ENCODE results near the gene SUN3.

The SUN3 gene

DNA sequence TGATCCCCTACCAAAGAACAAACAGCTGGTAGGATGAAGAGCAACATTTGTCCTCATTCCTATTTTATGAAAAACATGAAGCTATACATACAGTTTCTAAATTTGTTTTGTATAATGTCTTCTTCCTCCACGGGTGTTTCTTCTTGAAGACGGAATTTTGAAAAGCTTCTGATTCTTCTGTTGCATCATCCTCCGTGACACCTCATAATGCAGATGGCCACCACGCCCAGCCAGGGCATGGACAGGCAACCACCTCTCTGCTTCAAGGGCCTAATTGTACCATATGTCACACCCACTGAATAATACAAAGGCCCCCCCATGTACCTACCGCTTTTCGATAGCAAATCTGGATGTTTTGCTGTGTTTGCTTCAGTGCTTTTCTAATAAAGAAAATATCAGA, at the start of gene SUN3:
SUN3 (minus strand) TSS at position 170 of the 400 bp plus-strand sequence; CDS start at position 1, 169 bp downstream.
- no peak within 1 kb of the TSS for H3K27ac ChIP-seq (ENCODE audit: low read length)
- no CpG with 5 or more reads among the region's 6 CpGs for WGBS (ENCODE audit: insufficient coverage, insufficient read length)
- no peak within 1 kb of the TSS for H3K4me3 ChIP-seq (ENCODE audit: low read length)
- H3K27me3 ChIP-seq (ENCODE audit: control insufficient read depth, insufficient read depth, low read length): no peaks in the 10 kb centered on the region
- no peaks in the 10 kb centered on the region for H3K9me3 ChIP-seq (ENCODE audit: control insufficient read depth, insufficient read depth, low read length)
- H3K4me1 ChIP-seq (ENCODE audit: control insufficient read depth, insufficient read depth, low read length): no peaks in the 10 kb centered on the region
- no peak for DNase-seq (ENCODE audit: low read depth, low spot score)
- H3K36me3 ChIP-seq (ENCODE audit: control insufficient read depth, insufficient read depth, low read length): no peaks in the 10 kb centered on the region

- DNase-seq (ENCODE audit: low read depth, low spot score): no peak
- Histone ChIP-seq H3K4me3 (ENCODE audit: low read length) (no peak overlapping the region), H3K27me3 (ENCODE audit: control insufficient read depth, insufficient read depth, low read length) (no peaks in the 10 kb centered on the region), H3K9me3 (ENCODE audit: control insufficient read depth, insufficient read depth, low read length) (no peaks in the 10 kb centered on the region), H3K36me3 (ENCODE audit: control insufficient read depth, insufficient read depth, low read length) (no peaks in the 10 kb centered on the region), H3K4me1 (ENCODE audit: control insufficient read depth, insufficient read depth, low read length) (0 out of 2 replicates have a peak, but pooled peaks cover under 1% of the 10 kb centered on the region), H3K27ac (ENCODE audit: low read length) (no peak overlapping the region)
- WGBS (ENCODE audit: insufficient coverage, insufficient read length): no CpG with 5 or more reads among the region's 2 CpGs
Measured at GRCh38 chr7:48078470-48078869, 49.6 kb upstream of the SUN3 start.

DNA sequence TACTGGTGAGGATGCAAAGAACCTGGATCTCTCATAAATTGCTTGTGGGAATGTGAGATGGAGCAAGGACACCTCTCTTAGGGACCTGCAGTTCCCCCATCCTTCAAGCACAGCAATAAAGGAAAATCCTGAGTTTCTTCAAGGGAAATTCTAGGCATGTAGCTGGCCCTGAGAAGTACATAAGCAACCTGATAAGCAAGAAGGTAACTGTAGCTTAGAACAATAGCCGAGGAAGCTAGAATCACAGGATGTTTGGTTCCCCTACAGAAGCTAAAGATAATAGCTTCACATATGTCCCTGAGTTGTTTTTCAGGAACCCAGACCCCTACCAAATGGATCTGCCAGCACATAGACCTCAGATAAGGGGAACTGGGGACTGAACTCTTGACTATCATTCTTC, 48.5 kb upstream of the SUN3 start:
- H3K36me3 ChIP-seq (ENCODE audit: control insufficient read depth, insufficient read depth, low read length): no peaks in the 10 kb centered on the region
- no peaks in the 10 kb centered on the region for H3K27me3 ChIP-seq (ENCODE audit: control insufficient read depth, insufficient read depth, low read length)
- no peak overlapping the region for H3K4me3 ChIP-seq (ENCODE audit: low read length)
- no peak overlapping the region for H3K27ac ChIP-seq (ENCODE audit: low read length)
- H3K9me3 ChIP-seq (ENCODE audit: control insufficient read depth, insufficient read depth, low read length): no peaks in the 10 kb centered on the region
- DNase-seq (ENCODE audit: low read depth, low spot score): no peak
- WGBS (ENCODE audit: insufficient coverage, insufficient read length): no CpG with 5 or more reads among the region's 1 CpG
- H3K4me1 ChIP-seq (ENCODE audit: control insufficient read depth, insufficient read depth, low read length): no peaks in the 10 kb centered on the region

- Histone ChIP-seq H3K9me3 (ENCODE audit: control insufficient read depth, insufficient read depth, low read length) (no peaks in the 10 kb centered on the region), H3K27ac (ENCODE audit: low read length) (no peak overlapping the region), H3K27me3 (ENCODE audit: control insufficient read depth, insufficient read depth, low read length) (no peaks in the 10 kb centered on the region), H3K4me1 (ENCODE audit: control insufficient read depth, insufficient read depth, low read length) (no peaks in the 10 kb centered on the region), H3K4me3 (ENCODE audit: low read length) (no peak overlapping the region), H3K36me3 (ENCODE audit: control insufficient read depth, insufficient read depth, low read length) (no peaks in the 10 kb centered on the region)
- no peak for DNase-seq (ENCODE audit: low read depth, low spot score)
Measured at GRCh38 chr7:48074204-48074654, 45.3 kb upstream of the SUN3 start.

GRCh38 chr7:48067475-48067874, 38.6 kb upstream of the SUN3 start:
- Histone ChIP-seq H3K4me1 (ENCODE audit: control insufficient read depth, insufficient read depth, low read length) (no peaks in the 10 kb centered on the region), H3K27me3 (ENCODE audit: control insufficient read depth, insufficient read depth, low read length) (no peaks in the 10 kb centered on the region), H3K4me3 (ENCODE audit: low read length) (no peak overlapping the region), H3K36me3 (ENCODE audit: control insufficient read depth, insufficient read depth, low read length) (no peaks in the 10 kb centered on the region), H3K9me3 (ENCODE audit: control insufficient read depth, insufficient read depth, low read length) (no peaks in the 10 kb centered on the region), H3K27ac (ENCODE audit: low read length) (no peak overlapping the region)
- no CpG with 5 or more reads among the region's 2 CpGs for WGBS (ENCODE audit: insufficient coverage, insufficient read length)
- no peak for DNase-seq (ENCODE audit: low read depth, low spot score)

- no peaks in the 10 kb centered on the region for H3K9me3 ChIP-seq (ENCODE audit: control insufficient read depth, insufficient read depth, low read length)
- no peaks in the 10 kb centered on the region for H3K4me1 ChIP-seq (ENCODE audit: control insufficient read depth, insufficient read depth, low read length)
- H3K36me3 ChIP-seq (ENCODE audit: control insufficient read depth, insufficient read depth, low read length): no peaks in the 10 kb centered on the region
- H3K27ac ChIP-seq (ENCODE audit: low read length): no peak overlapping the region
- DNase-seq (ENCODE audit: low read depth, low spot score): no peak
- H3K4me3 ChIP-seq (ENCODE audit: low read length): no peak overlapping the region
- H3K27me3 ChIP-seq (ENCODE audit: control insufficient read depth, insufficient read depth, low read length): no peaks in the 10 kb centered on the region
- WGBS (ENCODE audit: insufficient coverage, insufficient read length): 100% methylated on average over 1 of the region's 1 CpG
Measured at GRCh38 chr7:48063985-48064384, 35.1 kb upstream of the SUN3 start.

- DNase-seq (ENCODE audit: low read depth, low spot score): no peak
- Histone ChIP-seq H3K4me3 (ENCODE audit: low read length) (no peak overlapping the region), H3K4me1 (ENCODE audit: control insufficient read depth, insufficient read depth, low read length) (no peaks in the 10 kb centered on the region), H3K36me3 (ENCODE audit: control insufficient read depth, insufficient read depth, low read length) (no peaks in the 10 kb centered on the region), H3K27ac (ENCODE audit: low read length) (no peak overlapping the region), H3K27me3 (ENCODE audit: control insufficient read depth, insufficient read depth, low read length) (no peaks in the 10 kb centered on the region), H3K9me3 (ENCODE audit: control insufficient read depth, insufficient read depth, low read length) (no peaks in the 10 kb centered on the region)
- no CpG with 5 or more reads among the region's 5 CpGs for WGBS (ENCODE audit: insufficient coverage, insufficient read length)
Measured at GRCh38 chr7:48059706-48060105, 30.8 kb upstream of the SUN3 start.

DNA sequence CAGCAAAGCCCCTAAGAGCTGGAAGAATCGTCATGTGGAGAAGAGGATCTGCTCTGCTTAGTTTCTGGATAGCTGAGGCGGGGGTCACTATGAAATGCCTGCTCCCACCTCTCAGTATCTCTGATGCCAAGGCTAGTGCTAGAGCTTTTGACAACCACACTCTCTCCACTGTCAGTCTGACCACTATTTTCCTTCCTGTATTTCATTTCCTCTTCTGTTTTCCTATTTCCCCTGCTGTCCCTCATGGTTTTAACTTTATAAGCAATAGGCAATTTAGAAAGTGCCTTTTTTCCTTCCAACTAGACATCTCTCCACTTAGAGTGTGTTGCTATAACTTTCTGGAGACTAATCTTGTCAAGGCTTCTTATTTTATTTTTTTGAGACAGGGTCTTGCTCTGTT, 30.1 kb upstream of the SUN3 start:
- no peak for DNase-seq (ENCODE audit: low read depth, low spot score)
- no peaks in the 10 kb centered on the region for H3K27me3 ChIP-seq (ENCODE audit: control insufficient read depth, insufficient read depth, low read length)
- H3K36me3 ChIP-seq (ENCODE audit: control insufficient read depth, insufficient read depth, low read length): no peaks in the 10 kb centered on the region
- H3K9me3 ChIP-seq (ENCODE audit: control insufficient read depth, insufficient read depth, low read length): no peaks in the 10 kb centered on the region
- H3K27ac ChIP-seq (ENCODE audit: low read length): no peak overlapping the region
- no peaks in the 10 kb centered on the region for H3K4me1 ChIP-seq (ENCODE audit: control insufficient read depth, insufficient read depth, low read length)
- no CpG with 5 or more reads among the region's 2 CpGs for WGBS (ENCODE audit: insufficient coverage, insufficient read length)
- no peak overlapping the region for H3K4me3 ChIP-seq (ENCODE audit: low read length)

DNA sequence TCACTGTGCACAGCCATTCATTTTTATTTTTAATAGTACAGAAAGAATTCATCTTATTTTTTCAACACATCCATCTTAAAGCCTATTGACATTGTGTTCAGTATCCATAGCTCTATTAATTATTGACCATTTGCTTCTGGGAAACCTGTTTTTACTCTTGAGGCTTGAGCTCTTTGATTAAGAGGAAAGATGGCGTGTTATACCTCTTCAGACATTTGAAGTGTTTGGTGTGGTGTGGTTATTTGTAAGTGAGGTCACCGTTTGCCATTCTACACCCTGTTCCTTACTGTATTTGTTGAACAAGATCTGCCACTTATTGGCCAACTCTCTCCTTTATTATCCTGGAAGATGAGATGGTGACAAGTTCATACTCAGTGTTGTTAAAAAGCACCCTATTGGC, 24.8 kb upstream of the SUN3 start:
- Histone ChIP-seq H3K27ac (ENCODE audit: low read length) (no peak overlapping the region), H3K27me3 (ENCODE audit: control insufficient read depth, insufficient read depth, low read length) (no peaks in the 10 kb centered on the region), H3K4me1 (ENCODE audit: control insufficient read depth, insufficient read depth, low read length) (no peaks in the 10 kb centered on the region), H3K36me3 (ENCODE audit: control insufficient read depth, insufficient read depth, low read length) (no peaks in the 10 kb centered on the region), H3K4me3 (ENCODE audit: low read length) (no peak overlapping the region), H3K9me3 (ENCODE audit: control insufficient read depth, insufficient read depth, low read length) (no peaks in the 10 kb centered on the region)
- DNase-seq (ENCODE audit: low read depth, low spot score): no peak
- no CpG with 5 or more reads among the region's 2 CpGs for WGBS (ENCODE audit: insufficient coverage, insufficient read length)

DNA sequence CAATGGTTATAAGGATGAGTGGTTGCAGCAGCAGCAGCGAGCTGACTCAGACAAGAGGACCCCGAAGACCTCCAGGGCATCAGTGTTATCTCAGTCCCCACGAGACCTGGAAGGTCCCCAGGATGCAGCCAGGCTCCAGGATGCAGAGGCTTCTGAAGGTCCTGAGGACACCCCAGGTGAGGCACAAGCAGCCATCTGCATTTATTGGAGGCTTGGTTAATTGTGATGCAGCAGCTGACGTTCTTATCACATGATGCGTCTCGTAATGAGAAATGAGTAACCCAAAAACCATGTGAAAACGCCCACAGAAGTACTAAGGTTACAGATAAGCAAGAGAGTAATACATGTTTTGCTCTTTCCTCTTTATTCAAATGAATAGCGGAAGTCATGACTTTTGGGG, 23.8 kb upstream of the SUN3 start:
- no peak overlapping the region for H3K27ac ChIP-seq (ENCODE audit: low read length)
- no peaks in the 10 kb centered on the region for H3K9me3 ChIP-seq (ENCODE audit: control insufficient read depth, insufficient read depth, low read length)
- no peaks in the 10 kb centered on the region for H3K36me3 ChIP-seq (ENCODE audit: control insufficient read depth, insufficient read depth, low read length)
- DNase-seq (ENCODE audit: low read depth, low spot score): no peak
- H3K4me1 ChIP-seq (ENCODE audit: control insufficient read depth, insufficient read depth, low read length): no peaks in the 10 kb centered on the region
- no peak overlapping the region for H3K4me3 ChIP-seq (ENCODE audit: low read length)
- no CpG with 5 or more reads among the region's 8 CpGs for WGBS (ENCODE audit: insufficient coverage, insufficient read length)
- H3K27me3 ChIP-seq (ENCODE audit: control insufficient read depth, insufficient read depth, low read length): no peaks in the 10 kb centered on the region

GRCh38 chr7:48049850-48050249, 20.9 kb upstream of the SUN3 start:
- no peaks in the 10 kb centered on the region for H3K4me1 ChIP-seq (ENCODE audit: control insufficient read depth, insufficient read depth, low read length)
- H3K9me3 ChIP-seq (ENCODE audit: control insufficient read depth, insufficient read depth, low read length): no peaks in the 10 kb centered on the region
- no peak for DNase-seq (ENCODE audit: low read depth, low spot score)
- no CpG with 5 or more reads among the region's 8 CpGs for WGBS (ENCODE audit: insufficient coverage, insufficient read length)
- H3K27me3 ChIP-seq (ENCODE audit: control insufficient read depth, insufficient read depth, low read length): no peaks in the 10 kb centered on the region
- H3K4me3 ChIP-seq (ENCODE audit: low read length): no peak overlapping the region
- no peaks in the 10 kb centered on the region for H3K36me3 ChIP-seq (ENCODE audit: control insufficient read depth, insufficient read depth, low read length)
- no peak overlapping the region for H3K27ac ChIP-seq (ENCODE audit: low read length)

All from iPS DF 6.9 (cell line).